T1000 (cell line): ENCODE data around the gene MBOAT2.

Experiments
- DNase-seq: peaks from one replicate; lab custom pipeline; 2025; ENCODE audit warnings: mixed read lengths; lab: John Stamatoyannopoulos, UW

MBOAT2 gene

DNA sequence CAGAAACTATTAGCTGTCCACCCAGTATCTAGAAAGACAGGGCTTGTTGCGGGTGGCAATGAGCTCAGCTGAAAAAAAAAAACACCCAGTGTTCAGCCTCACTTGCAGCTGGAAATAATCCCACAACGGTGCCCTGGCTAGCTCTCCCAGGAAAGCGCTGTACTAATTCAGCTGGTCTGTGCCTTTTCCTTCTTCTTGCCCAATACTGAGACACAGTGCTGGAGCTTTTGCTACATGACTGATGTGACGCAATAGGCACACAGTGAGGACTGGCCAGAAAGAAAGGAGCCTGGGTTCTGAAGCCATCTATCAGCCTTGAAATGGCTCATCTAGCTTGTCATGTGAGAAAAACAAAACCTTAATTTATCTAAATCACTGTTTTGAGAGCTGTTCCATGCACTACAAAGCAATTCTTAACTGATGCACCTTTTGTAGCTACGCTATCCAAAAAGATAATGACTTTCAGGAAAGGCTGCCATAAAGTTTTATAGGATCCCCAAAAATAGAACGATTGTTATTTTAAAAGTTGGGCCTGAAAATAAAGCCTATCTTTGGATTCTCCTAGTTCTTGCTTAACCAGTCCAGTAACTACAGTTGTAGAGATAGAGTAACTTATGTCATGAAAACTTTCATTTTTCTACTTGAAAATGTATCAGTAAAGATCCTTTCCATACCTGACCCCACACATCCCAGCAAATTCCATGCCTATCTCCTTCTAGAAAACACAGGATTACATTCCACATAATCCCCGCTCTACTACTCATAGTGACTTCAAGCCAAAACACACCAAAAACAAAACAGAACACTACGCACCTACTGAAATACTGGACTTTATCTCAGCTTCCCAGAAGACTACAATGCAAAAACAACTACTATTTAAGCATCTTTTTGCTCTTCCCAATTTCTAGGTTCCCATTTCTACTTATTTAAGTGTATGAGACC lies 181.9 kb downstream of the MBOAT2 start:
- no peak for DNase-seq

DNA sequence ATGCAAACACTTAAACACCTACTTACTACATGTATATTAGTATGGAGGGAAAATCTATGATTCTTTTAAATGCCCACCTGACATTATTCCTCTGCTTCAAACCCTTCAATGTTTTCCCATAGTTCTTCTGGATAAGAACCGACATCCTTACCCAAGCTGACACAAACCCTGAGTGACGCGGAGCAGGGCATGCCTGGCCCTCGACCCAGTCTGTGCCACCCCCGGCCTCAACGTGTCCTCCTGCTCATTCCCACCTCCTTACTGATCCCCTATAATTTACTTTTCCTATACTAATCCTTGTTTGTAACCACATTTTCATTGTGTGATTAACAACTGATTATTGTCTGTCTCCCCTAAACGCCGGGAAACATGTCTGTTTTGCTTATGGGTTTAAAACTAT lies 183.5 kb downstream of the MBOAT2 start:
- DNase-seq, result no peak

DNA sequence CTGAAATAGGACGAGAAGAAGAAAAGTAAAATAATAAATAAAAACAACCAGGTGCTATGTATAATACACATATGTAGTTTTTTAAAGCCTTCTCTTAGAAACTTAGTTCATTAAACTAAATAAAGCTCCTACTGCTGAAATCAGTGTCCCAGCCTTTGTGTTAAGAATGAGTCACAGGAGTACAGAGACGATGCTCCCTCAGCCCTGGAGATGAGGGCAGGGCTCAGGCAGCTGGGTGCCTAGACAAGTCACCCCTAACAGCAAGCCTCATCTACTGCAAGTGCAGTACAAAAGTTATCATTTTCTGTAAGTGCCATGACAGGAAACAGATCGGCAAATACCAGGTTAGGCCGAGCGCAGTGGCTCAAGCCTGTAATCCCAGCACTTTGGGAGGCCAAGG lies 184.3 kb downstream of the MBOAT2 start:
- DNase-seq, result no peak

DNA sequence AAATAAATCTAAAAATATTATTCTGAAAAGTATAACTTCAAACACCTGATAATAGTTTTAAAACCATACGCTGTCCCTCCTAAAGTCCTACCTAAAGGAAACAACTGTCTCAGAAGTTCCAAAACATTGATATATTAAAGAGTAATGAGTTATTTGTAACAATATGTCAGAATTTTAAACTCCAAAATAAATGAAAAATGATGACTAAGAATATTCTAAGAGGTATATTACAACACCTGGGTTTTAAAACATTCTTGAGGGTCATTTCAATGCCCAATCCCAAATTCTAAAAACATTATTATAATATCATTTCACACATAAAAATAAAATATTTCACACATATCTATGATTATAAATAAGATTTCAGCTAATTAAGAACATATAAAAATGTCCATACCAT lies 186.3 kb downstream of the MBOAT2 start:
- no peak for DNase-seq

DNA sequence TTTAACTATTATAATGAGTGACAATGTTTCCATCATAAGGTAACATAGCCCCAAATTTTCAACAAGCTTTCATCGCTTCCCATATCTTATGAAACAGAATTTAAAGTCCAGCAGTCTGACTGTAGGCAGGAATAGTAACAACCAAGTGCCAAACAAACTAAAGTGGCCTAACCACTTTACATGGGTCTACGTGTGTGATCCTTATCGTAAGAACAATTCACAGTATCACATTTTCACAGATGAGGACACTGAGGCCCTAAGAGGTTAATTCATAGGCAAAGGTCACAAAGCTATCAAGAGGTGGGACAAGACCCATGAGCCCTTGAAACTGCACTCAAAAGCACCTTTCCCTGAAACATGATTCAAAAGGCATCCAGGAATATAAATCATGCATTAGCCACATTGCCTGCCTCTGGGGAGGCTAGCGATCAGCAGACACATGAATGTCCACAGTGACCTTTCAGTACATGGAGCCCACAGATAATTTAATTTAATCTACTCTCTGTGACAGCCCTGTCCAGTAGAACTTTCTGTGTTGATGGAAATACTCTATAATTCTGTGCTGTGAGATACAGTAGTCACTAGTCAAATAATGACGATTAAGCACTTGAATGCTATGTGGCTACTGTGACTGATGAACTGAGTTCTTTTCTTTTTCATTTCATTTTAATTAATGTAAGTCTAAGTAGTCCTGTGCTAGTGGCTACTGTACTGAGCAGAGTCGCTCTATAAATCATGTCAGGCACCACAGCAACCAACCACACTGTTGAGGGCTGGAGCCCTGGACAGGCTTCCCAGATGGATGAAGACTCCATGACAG lies 196.4 kb downstream of the MBOAT2 start:
- no peak for DNase-seq

DNA sequence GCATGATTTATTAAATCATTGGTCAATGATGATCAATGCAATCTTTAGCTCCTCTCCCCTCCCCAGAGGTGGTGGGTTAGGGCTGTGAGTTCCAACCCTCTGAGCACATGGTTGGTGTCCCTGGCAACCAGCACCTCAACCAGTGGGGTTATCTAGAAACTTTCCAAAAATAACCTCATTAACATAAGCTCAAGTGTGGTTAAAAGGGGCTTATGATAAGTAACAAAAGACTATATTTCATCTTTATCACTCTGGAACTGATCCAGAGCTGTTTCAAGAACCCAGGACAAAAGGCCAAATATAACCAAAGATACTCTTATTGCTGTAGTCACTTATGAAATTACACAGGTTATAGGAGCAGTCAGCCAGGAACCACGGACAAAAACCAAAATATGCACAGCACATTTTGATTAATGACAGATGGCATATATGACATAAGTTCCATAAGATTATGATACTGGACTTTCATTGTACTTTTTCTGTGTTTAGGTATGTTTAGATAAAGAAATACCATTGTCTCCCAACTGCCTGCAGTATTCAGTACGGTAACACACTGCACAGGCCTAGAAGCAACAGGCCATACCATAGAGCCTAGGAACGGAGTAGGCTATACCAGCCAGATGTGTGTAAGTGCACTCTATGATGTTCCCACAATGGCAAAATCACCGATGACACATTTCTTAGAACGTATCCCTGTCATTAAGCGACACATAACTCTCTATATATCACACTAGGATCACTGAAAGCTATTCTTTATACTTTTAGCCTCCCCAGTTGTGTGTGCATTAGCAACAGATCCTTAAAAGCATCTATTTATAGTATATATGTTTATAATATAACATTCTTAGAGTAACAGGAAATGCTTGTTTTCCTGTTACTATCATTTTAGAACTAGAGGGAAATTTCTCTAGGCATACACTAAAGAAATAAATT lies 197.9 kb downstream of the MBOAT2 start:
- no peak for DNase-seq

DNA sequence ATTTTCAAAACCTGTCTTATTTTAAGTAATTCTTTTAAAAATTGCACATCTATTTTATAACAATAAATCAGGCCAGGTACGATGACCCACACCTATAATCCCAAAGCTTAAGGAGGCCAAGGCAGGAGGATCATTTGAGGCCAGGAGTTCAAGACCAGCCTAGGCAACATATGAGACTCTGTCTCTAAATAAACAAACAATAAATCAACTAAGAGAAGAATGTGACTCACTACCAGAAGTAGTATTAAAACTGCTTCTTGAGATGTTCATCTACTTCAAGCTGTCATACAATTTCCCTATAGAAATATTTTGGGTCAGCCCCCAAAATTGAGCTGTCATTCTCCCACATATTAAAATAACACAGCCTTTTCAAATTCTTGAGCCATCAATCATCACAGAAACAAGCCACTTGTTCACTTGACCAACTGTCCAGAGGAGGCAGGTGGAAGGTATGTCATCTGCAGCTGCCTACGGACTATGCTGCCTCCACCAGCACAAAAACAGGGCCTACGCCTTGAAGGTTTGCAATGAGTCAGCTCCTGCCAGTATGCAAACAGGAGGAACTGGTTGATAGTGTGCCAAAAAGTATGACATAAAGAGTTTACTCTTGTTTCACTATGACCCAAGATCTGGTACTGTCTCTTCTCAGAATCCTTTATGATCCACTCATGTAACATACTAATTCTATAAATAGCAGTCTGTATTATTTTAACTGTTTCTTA lies 199.7 kb downstream of the MBOAT2 start:
- DNase-seq, result no peak

DNA sequence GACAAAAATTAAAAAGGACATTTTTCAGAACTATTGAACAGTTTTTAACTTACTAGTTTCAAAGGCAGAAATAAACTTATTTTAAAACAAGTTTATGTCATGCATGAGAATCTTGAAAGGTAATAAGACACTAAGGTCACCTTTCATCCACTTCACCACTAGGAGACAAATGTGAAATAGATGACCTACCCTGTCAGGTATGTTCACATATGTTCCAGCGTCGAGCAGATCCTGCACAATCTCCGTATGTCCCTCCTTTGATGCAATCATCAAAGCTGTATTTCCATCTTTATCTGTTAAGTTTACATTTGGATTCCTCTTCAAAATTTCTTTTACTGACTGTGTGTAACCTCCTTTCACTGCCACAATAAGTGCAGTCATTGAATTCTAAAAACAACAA lies 200.7 kb downstream of the MBOAT2 start:
- DNase-seq, result no peak
